Measurements from ENCODE around the gene ABCA3.

- TF ChIP-seq EZH2 (IDR thresholded peaks at IDR 0.05; ENCODE audit: borderline replicate concordance, insufficient read depth, low read depth, low read length, poor library complexity, severe bottlenecking), result no peak
- no peak for TF ChIP-seq CTCF (IDR thresholded peaks at IDR 0.05)
These were observed 40.7 kb downstream of the ABCA3 start for GRCh38 chr16:2299915-2300192.

Data from B cell (primary cell).